Thyroid gland (tissue), 4 donors: ENCODE results near the gene MTO1. TPM values are rescaled to one million over a fixed set of nuclear protein-coding genes. Genes with fewer than 3 reads are reported as not detected.

Experiments
- DNase-seq, 2 donors: peaks; one replicate each; pipeline ENCODE4 v3.0.0-alpha.2; 2019
- H3K27ac ChIP-seq, 3 donors: fragments of 200-600 bp; sonication (generic); 1 replicate in 2 of 3; 2 replicates in 1 of 3; pipeline ENCODE4 v1.5.1; 2016 to 2019; ENCODE audit warnings: mild to moderate bottlenecking in 1 of 3, moderate library complexity in 1 of 3
- H3K27me3 ChIP-seq: fragments of 200-600 bp; sonication (generic); one replicate; pipeline ENCODE4 v1.5.1; 2019
- H3K36me3 ChIP-seq, 2 donors: fragments of 200-600 bp; sonication (generic); one replicate each; pipeline ENCODE4 v1.5.1; 2016 to 2019
- H3K4me1 ChIP-seq, 2 donors: fragments of 200-600 bp; sonication (generic); one replicate each; pipeline ENCODE4 v1.5.1; 2017 to 2019
- H3K4me3 ChIP-seq, 3 donors: fragments of 200-600 bp; sonication (generic); replicated peaks in 1 of 3; 1 replicate in 2 of 3; 2 replicates in 1 of 3; pipeline ENCODE4 v1.5.1; 2016; ENCODE audit warnings: mild to moderate bottlenecking in 1 of 3
- H3K9me3 ChIP-seq: fragments of 200-600 bp; sonication (generic); one replicate; pipeline ENCODE4 v1.5.1; 2017
- POLR2A ChIP-seq, 2 donors: fragments of 450-650 bp; IDR thresholded peaks; one replicate each; pipeline ENCODE4 v1.6.1; 2017; ENCODE audit warnings: antibody characterized with exemption in 2 of 2, mild to moderate bottlenecking in 2 of 2, moderate library complexity in 1 of 2
- WGBS, 2 donors: methylation state at CpG; one replicate each; pipeline ENCODE4 v1.1.5; 2017; 5-methylcytosine and 5-hydroxymethylcytosine counted together
- intact Hi-C: fragments of 100-400 bp; cut with DNase I; formaldehyde crosslinking; loops from one replicate; pipeline ENCODE4 v1.15.1; 2023
- total RNA-seq, 4 donors: library from RNA; depleted of rRNA; stranded (reverse); fragments of >200 nt; gene quantifications; one replicate each; pipeline ENCODE4 v1.2.3, GENCODE V29; 2016
- TF ChIP-seq, protein P1 (sequence below), 6 experiments: fragments of 200-600 bp in 3 of 6; fragments of 450-650 bp in 3 of 6; sonication (generic) in 3 of 6; IDR thresholded peaks; one replicate each; pipeline ENCODE4 v1.5.1; 2016 to 2019; ENCODE audit warnings: antibody characterized with exemption in 6 of 6, mild to moderate bottlenecking in 2 of 6, inconsistent platforms in 1 of 6, moderate library complexity in 1 of 6

MTO1 gene
- total RNA-seq, 4 donors from 2014 or later: 29.4 to 46.4 (median 30.6) TPM

DNA sequence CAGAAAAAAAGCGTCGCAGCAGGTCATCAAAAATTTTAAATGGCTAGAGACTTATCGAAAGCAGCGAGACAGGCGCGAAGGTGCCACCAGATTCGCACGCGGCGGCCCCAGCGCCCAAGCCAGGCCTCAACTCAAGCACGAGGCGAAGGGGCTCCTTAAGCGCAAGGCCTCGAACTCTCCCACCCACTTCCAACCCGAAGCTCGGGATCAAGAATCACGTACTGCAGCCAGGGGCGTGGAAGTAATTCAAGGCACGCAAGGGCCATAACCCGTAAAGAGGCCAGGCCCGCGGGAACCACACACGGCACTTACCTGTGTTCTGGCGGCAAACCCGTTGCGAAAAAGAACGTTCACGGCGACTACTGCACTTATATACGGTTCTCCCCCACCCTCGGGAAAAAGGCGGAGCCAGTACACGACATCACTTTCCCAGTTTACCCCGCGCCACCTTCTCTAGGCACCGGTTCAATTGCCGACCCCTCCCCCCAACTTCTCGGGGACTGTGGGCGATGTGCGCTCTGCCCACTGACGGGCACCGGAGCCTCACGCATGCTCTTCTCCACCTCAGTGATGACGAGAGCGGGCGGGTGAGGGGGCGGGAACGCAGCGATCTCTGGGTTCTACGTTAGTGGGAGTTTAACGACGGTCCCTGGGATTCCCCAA is 59.3 kb downstream of the MTO1 start, which contains the start of gene EEF1A1:
EEF1A1 (minus strand) TSS at position 345 of the 663 bp plus-strand sequence. CDS start 1,006 bp downstream, outside the sequence.
- Histone ChIP-seq H3K27ac (peak within 1 kb of the TSS; percentile 98 to 100 (median 99)), H3K27me3 (no peaks in the 10 kb centered on the region), H3K4me1 (peaks cover 23 to 39% of the 10 kb centered on the region in 2 donors), H3K4me3 (peak within 1 kb of the TSS; percentile 85 to 97 (median 92)), H3K36me3 (peaks cover 30 to 40% of the 10 kb centered on the region in 2 donors), H3K9me3 (no peaks in the 10 kb centered on the region)
- TF ChIP-seq, protein P1, sequence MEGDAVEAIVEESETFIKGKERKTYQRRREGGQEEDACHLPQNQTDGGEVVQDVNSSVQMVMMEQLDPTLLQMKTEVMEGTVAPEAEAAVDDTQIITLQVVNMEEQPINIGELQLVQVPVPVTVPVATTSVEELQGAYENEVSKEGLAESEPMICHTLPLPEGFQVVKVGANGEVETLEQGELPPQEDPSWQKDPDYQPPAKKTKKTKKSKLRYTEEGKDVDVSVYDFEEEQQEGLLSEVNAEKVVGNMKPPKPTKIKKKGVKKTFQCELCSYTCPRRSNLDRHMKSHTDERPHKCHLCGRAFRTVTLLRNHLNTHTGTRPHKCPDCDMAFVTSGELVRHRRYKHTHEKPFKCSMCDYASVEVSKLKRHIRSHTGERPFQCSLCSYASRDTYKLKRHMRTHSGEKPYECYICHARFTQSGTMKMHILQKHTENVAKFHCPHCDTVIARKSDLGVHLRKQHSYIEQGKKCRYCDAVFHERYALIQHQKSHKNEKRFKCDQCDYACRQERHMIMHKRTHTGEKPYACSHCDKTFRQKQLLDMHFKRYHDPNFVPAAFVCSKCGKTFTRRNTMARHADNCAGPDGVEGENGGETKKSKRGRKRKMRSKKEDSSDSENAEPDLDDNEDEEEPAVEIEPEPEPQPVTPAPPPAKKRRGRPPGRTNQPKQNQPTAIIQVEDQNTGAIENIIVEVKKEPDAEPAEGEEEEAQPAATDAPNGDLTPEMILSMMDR (IDR thresholded peaks at IDR 0.05): peak in 2 of 6 experiments; percentile 17 to 27
- peak; percentile 98 to 99 for TF ChIP-seq POLR2A (IDR thresholded peaks at IDR 0.05)
- 1% methylated on average over 24 to 48 of the region's 53 CpGs for WGBS, 2 donors
- intact Hi-C loops: loop anchor here (10.0 kb wide), 1 partner anchor 54 kb away; no protein-coding TSS in a partner anchor
- DNase-seq: peak; percentile 100

DNA sequence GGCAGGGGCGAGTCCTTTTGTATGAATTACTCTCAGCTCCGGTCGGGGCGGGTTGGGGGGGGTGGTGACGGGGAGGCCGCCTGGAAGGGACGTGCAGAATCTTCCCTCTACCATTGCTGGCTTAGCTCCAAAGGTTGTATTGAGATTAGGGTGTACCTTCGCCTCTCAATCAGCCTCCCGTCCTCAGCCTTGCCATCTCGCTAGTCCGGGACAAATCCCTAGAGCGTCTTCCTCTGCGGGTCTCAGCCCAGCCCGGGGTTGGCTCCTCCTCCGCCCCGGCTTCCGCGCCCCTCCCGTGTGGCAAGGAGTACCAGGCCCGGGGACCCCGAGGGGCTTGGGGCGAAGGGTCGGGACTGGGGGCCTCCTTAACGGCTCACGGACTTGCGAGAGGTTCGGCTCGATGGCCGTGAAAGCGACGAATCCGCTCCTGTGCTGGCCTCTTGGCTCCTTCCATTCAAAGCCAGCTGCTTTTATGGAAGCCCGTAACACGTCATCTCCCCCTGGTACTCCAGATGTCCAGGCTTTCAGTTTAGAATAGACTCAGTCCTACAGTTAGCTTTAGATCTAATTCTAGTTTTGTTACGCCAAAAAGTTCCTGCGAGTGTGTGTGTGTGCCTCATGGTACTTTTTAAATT is 59.9 kb downstream of the MTO1 start:
- Histone ChIP-seq H3K9me3 (no peaks in the 10 kb centered on the region), H3K27me3 (no peaks in the 10 kb centered on the region), H3K4me1 (peaks cover 16 to 32% of the 10 kb centered on the region in 2 donors), H3K36me3 (peaks cover 26 to 39% of the 10 kb centered on the region in 2 donors), H3K27ac (peak overlapping the region; percentile 98 to 100 (median 99)), H3K4me3 (peak overlapping the region; percentile 55 to 74 (median 56))
- DNase-seq: no peak
- intact Hi-C loops: loop anchor here (10.0 kb wide), 1 partner anchor 53 kb away; no protein-coding TSS in a partner anchor
- 0 to 2% methylated on average over 14 to 22 of the region's 36 CpGs for WGBS, 2 donors
- TF ChIP-seq, protein P1 (IDR thresholded peaks at IDR 0.05): no peak
- TF ChIP-seq POLR2A (IDR thresholded peaks at IDR 0.05): peak in 1 of 2 donors; percentile 2

DNA sequence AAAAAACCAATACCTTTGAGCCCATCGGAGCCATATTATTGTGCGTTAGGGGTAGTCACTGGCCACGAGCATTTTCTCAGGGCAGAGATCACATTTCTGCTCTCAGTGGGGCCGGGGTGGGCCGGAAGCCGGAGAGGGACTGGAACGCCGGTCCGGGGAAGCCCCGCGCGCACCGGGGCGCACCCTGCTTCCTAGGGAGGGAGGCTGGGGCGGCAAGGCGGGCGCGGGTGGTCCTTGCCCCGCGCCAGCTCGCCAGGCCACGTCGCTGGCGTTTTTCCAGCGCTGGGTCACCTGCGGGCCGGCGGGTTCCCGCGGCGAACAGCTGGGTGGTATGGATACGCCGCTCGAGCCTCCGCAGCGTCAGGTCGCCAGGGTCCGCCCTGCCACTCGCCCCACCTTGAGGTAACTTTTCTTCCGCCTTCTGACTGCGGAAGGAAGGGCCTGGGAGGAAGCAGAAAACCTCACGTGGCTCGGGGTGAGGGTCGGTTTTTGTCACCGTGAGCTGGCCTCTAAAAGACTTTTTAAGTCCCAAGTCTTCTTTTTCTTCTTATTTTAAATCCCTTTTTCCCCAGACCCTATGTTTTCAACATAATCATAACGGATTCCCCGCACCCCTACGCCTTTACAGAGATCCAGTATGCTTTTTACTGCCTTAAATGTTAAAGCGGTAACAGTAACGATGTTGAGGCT is 62.0 kb downstream of the MTO1 start:
- no peaks in the 10 kb centered on the region for H3K9me3 ChIP-seq
- H3K4me3 ChIP-seq: peak overlapping the region; percentile 60 to 83 (median 73)
- no peaks in the 10 kb centered on the region for H3K27me3 ChIP-seq
- peaks cover 7 to 19% of the 10 kb centered on the region in 2 donors for H3K4me1 ChIP-seq
- peak in 1 of 2 donors; percentile 86 for TF ChIP-seq POLR2A (IDR thresholded peaks at IDR 0.05)
- TF ChIP-seq, protein P1 (IDR thresholded peaks at IDR 0.05): no peak
- intact Hi-C loops: loop anchor here (10.0 kb wide), 1 partner anchor 51 kb away; no protein-coding TSS in a partner anchor
- 7 to 14% methylated on average over 22 to 44 of the region's 50 CpGs for WGBS, 2 donors
- DNase-seq: peak; percentile 63 to 66
- H3K27ac ChIP-seq: peak overlapping the region; percentile 73 to 100 (median 99)
- peaks cover 9 to 22% of the 10 kb centered on the region in 2 donors for H3K36me3 ChIP-seq

DNA sequence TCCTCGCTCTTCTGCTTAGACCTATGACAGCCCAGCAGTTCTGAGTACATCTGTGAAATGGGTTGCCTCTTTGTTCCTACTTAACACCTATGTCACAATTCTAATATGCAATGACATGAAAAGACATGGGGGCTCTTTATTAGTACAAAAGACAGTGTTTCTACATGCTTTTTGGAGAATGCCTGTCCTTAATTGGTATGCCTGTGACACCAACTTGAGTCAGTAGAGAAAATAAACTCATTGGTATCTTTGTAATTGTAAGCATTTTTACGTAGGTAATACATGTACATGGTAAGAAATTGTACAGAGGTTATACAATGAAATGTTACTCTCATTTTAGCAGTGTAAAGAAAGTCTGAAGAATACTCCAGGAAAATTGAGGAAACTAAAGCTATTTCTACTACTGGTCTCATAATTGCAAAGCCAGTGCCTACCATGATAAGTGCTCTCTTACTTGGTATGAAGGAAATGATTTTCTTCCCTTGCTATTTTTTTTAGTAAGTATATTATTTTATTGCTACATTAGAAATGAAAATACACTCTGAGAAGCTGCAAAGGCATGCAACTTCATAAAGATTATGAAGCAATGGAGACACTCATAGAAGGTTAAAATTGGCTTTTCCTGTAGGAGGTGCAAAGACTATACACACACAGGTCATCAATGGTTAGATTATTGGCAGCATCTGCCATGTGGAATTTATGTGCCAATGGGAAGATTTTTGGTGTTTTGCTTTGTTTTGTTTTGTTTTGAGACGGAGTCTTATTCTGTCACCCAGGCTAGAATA is 64.2 kb downstream of the MTO1 start:
- Histone ChIP-seq H3K9me3 (no peaks in the 10 kb centered on the region), H3K27ac (no peak overlapping the region), H3K4me1 (peaks cover 0 to 14% of the 10 kb centered on the region in 2 donors), H3K36me3 (no peaks in the 10 kb centered on the region), H3K27me3 (no peaks in the 10 kb centered on the region), H3K4me3 (no peak overlapping the region)
- intact Hi-C loops: loop anchor here (10.0 kb wide), 1 partner anchor 49 kb away; no protein-coding TSS in a partner anchor
- 96% methylated on average over 3 of the region's 3 CpGs for WGBS, 2 donors
- DNase-seq: no peak
- no peak for TF ChIP-seq POLR2A (IDR thresholded peaks at IDR 0.05)
- TF ChIP-seq, protein P1 (IDR thresholded peaks at IDR 0.05): no peak
